ENCODE data around the gene CCDC181.

GRCh38 chr1:169346036-169346589 is 81.2 kb downstream of the CCDC181 start:
- no peak for TF ChIP-seq CTCF (IDR thresholded peaks at IDR 0.05; ENCODE audit: poor library complexity)
- TF ChIP-seq EZH2 (IDR thresholded peaks at IDR 0.05; ENCODE audit: borderline replicate concordance), result no peak
